GM18867 (cell line): ENCODE measurements around the gene RCOR3.
"Not testable (repeated sequence)": the region's sequence is repeated elsewhere in the genome, so short reads cannot be mapped to it uniquely, and the experiment has no call there.

ENCODE experiments used
- ATAC-seq: cut with Tn5 transposase; IDR thresholded peaks from one replicate; pipeline ENCODE4 v1.9.1; 2021; ENCODE audit warnings: mild to moderate bottlenecking, moderate library complexity; ENCODE audit not compliant: unreplicated experiment

The RCOR3 gene

DNA sequence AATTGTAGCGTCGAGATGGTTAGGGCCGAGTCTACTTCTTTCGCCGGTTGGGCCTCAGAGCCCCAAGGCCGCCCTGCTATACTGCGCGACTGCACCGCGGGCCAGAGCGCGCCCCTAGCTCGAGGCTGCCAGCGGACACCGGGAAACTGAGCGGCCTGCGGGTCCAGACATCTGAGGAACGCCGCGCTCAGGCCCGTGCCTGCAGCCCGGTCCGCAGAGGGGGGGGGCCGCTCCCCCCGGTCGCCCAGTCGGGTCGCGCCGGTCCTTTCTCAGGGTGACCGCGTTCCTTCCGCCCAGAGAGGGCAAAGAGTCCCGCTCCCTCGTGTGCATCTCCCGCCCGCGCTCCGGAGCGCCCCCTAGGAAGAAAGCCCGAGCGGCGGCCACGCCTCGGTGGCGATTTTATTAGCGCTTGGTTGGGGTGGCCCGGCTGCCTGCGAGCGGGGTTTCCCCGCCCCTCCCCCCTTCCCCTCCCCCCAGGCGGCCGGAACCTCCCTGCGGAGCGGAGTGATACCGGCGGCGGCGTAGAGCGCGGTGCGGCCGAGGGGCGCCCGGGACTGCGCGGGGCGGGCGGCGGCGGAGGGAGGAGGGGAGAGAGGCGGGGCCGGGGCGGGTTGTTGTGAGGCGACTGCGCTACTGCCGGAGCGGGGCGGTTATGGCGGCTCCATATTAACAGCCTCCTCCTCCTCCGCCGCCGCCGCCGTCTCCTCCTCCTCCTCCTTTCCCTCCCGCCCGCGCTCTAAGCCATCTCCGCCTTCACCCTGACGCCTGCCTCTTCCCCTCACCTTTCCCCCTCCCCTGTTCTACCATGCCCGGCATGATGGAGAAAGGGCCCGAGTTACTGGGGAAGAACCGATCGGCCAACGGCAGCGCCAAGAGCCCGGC, at the start of gene RCOR3:
Gene RCOR3 (plus strand): TSS at position 611 of the 882 bp plus-strand sequence. CDS start 195 bp downstream, at position 806.
- ATAC-seq, result peak; percentile 63

- no peak for ATAC-seq
These were observed 49.1 kb upstream of the RCOR3 start for GRCh38 chr1:211210052-211210451.

GRCh38 chr1:211210965-211211364, 48.2 kb upstream of the RCOR3 start:
- no peak for ATAC-seq

DNA sequence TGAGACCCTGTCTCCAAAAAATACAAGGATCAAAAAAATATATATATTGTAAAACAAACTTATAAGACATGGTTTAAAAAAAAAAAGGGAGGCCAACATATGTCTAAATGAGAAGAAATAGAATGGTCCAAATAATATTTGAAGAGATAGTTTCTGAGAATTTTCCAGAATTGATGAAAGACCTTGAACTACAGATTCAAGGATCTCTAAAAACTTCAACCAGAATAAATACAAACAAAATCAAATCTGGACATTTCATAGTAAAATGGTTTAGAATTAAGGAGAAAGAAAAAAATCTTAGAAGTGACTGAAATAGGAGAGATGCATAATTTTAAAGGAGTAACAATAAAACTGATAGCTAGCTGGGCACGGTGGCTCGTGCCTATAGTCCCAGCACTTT, 45.5 kb upstream of the RCOR3 start:
- no peak for ATAC-seq

- ATAC-seq, result no peak
These were observed 43.6 kb upstream of the RCOR3 start for GRCh38 chr1:211215577-211215976.

GRCh38 chr1:211217392-211217791, 41.8 kb upstream of the RCOR3 start:
- ATAC-seq, result no peak

DNA sequence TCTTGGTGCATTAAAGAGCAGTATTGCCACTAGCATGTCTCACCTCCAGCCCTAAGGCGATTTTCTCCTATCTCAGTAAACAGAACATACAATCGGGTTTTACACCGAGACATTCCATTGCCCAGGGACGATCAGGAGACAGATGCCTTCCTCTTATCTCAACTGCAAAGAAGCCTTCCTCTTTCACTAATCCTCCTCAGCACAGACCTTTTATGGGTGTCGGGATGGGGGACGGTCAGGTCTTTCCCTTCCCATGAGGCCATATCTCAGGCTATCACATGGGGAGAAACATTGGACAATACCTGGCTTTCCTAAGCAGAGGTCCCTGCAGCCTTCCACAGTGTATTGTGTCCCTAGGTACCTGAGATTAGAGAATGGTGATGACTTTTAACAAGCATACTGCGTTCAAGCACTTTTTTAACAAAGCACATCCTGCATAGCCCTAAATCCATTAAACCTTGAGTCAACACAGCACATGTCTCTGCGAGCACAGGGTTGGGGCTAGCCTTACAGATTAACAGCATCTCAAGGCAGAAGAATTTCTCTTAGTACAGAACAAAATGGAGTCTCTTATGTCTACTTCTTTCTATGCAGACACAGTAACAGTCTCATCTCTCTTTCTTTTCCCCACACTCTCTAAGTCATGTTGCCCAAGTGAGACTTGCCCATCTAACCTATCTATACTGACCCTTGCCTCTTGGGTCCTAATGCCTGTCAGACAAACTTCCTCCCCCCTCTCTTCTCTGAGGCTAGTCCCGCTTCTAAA, 36.5 kb upstream of the RCOR3 start:
- not testable (repeated sequence) for ATAC-seq

DNA sequence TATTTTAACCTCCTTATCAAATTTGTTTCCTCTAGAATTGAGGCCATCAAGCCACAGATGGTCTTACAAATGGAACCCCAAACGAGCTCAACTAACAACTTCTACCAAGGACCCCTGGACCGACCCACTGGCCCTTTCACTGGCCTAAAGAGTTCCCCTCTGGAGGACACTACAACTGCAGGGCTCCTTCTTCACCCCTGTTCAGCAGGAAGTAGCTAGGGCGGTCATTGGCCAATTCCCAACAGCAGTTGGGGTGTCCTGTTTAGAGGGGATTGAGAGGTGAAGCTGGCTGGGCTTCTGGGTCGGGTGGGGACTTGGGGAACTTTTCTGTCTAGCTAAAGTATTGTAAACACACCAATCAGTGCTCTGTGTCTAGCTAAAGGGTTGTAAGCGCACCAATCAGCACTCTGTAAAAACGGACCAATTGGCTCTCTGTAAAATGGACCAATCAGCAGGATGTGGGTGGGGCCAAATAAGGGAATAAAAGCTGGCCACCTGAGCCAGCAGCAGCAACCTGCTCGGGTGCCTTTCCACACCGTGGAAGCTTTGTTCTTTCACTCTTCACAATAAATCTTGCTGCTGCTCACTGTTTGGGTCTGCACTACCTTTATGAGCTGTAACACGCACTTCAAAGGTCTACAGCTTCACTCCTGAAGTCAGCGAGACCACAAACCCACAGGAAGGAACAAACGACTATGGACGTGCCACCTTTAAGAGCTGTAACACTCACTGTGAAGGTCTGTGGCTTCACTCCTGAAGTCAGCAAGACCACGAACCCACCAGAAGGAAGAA, 30.4 kb upstream of the RCOR3 start:
- ATAC-seq, result not testable (repeated sequence)

DNA sequence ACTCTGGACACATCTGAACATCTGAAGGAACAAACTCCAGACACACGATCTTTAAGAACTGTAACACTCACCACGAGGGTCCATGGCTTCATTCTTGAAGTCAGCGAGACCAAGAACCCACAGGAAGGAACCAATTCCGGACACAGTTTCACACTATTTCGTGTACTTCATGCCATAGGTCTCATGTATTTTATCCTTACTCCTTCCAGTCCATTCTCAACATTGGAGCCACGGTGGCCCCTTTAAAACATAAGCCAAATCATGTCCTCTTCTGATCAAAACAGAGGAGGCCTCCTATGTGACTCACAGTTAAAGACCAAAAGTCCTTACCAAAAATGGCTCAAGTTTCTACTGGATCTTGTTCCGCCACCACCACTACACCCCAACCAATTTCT, 29.8 kb upstream of the RCOR3 start:
- ATAC-seq, result no peak

DNA sequence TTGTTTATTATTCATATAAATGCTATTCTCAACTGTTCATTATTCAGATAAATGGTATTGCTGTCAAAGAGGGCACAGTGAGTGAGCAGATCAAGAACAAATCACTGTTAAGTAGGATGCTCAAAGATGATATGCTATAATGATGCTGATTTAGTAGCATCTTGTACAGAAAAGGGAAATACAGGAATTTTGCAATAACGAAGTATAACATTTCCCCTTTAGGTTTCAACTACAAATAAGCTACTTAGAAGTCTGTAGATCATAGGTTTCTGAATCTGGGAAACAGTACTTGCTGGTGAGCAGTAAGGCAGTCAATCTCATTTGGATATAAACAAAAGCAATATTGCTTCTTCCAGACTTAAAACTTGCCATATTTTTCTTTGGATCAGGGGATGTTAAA, 27.3 kb upstream of the RCOR3 start:
- no peak for ATAC-seq

GRCh38 chr1:211236633-211237320, 22.4 kb upstream of the RCOR3 start:
- no peak for ATAC-seq

GRCh38 chr1:211237579-211237978, 21.6 kb upstream of the RCOR3 start:
- no peak for ATAC-seq

GRCh38 chr1:211240567-211240966, 18.6 kb upstream of the RCOR3 start:
- not testable (repeated sequence) for ATAC-seq

- no peak for ATAC-seq
These were observed 18.1 kb upstream of the RCOR3 start for GRCh38 chr1:211241071-211241470.

- not testable (repeated sequence) for ATAC-seq
These were observed 15.5 kb upstream of the RCOR3 start for GRCh38 chr1:211243639-211244038.

GRCh38 chr1:211246583-211246982, 12.6 kb upstream of the RCOR3 start:
- ATAC-seq, result not testable (repeated sequence)

DNA sequence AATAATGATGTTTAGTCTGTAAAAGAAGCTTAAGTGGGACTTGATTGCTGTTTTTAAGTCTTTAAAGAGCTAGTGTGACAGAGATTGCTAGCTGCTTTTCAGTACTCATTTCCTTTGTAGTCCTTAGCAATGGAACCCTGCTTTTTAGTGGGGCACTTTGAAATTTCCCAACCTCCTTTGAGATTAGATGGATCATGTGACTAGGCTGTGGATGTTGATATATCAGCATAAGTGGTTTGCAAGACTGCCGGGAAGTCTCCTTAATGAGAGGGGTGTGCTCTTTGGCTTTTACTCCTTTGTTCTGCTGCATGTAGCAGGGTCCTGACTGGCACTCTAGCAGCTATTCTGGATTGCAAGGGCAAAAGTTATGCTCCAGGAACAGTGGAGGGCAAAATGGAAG, 11.2 kb upstream of the RCOR3 start:
- ATAC-seq, result no peak

DNA sequence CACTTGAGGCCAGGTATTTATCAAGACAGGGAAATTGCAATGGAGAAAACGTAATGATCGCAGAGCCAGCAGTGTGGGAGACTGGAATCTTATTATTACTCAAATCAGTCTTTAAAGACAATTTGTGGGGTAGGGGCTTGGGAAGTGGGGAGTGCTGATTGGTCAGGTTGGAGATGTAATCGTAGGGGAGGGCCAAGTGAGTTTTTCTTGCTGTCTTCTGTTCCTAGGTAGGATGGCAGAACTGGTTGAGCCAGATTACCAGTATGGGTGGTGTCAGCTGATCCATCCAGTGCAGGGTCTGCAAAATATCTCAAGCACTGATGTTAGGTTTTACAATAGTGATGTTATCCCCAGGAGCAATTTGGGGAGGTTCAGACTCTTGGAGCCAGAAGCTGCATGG, 9.6 kb upstream of the RCOR3 start:
- ATAC-seq, result not testable (repeated sequence)

DNA sequence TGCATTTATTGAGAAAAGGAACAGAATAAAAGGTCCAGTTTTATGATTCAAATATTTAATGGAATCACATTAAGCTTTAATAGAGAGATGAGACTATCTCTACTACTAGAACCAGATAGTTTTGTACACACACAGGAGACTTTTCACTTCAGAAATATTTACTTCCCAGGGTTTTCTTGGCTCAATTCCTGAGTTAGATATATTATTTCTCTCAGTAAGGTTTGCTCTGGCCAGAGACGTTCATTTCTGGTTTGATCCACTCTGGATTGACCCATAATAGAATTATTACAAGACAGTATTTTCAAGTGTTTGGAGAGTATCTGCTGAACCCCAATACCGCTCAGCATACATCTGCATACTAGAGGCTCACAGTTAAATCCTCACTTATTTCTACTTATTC, 1.3 kb upstream of the RCOR3 start:
- no peak for ATAC-seq

- peak; percentile 29 for ATAC-seq
These were observed 833 bp upstream of the RCOR3 start for GRCh38 chr1:211258310-211258755.
